ENCODE data around the gene DRC1. TPM values are rescaled to one million over a fixed set of nuclear protein-coding genes. Genes with fewer than 3 reads are reported as not detected.

Gene DRC1
- total RNA-seq, 1 donor from 2014 or later, result not detected

- TF ChIP-seq, protein P1, sequence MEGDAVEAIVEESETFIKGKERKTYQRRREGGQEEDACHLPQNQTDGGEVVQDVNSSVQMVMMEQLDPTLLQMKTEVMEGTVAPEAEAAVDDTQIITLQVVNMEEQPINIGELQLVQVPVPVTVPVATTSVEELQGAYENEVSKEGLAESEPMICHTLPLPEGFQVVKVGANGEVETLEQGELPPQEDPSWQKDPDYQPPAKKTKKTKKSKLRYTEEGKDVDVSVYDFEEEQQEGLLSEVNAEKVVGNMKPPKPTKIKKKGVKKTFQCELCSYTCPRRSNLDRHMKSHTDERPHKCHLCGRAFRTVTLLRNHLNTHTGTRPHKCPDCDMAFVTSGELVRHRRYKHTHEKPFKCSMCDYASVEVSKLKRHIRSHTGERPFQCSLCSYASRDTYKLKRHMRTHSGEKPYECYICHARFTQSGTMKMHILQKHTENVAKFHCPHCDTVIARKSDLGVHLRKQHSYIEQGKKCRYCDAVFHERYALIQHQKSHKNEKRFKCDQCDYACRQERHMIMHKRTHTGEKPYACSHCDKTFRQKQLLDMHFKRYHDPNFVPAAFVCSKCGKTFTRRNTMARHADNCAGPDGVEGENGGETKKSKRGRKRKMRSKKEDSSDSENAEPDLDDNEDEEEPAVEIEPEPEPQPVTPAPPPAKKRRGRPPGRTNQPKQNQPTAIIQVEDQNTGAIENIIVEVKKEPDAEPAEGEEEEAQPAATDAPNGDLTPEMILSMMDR (IDR thresholded peaks at IDR 0.05), result no peak
- Mint-ChIP-seq H3K9me3 (ENCODE audit: unreplicated experiment) (no peaks in the 10 kb centered on the region), H3K4me1 (ENCODE audit: unreplicated experiment) (no peaks in the 10 kb centered on the region), H3K4me3 (ENCODE audit: unreplicated experiment) (no peak overlapping the region), H3K36me3 (ENCODE audit: unreplicated experiment) (no peaks in the 10 kb centered on the region), H3K27me3 (ENCODE audit: unreplicated experiment) (peaks cover 26% of the 10 kb centered on the region), H3K27ac (ENCODE audit: unreplicated experiment) (no peak overlapping the region)
- DNase-seq (ENCODE audit: extremely low spot score, unreplicated experiment), result no peak
Measured at GRCh38 chr2:26494891-26495290, 93.2 kb downstream of the DRC1 start.

DNA sequence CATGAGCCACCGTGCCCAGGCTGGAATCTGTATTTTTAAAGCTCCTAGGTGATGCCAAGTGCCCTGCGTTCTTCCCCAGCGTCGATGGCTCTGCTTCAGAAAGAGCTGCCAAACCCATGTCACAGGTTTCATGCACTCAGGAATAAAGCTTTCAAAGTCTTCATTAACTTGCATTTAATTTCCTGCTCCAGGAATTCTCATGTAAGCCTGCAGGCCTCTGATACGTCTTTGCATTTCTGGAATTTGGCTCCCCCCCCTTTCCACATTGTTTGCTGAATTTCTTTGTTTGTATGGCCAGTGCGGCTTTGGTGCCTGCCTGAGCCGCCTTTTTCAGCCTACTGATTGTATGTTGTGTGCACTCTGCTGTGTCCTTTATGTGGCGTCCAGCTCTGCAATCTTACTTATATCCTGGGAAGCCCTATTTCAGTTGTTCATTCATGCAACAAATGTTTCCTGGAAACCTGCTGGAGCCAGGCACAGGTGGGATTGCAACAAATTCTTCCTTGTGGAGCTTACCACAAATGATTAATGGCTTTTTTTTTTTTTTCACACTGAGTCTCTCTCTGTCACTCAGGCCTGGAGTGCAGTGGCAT, 94.1 kb downstream of the DRC1 start:
- Mint-ChIP-seq H3K36me3 (ENCODE audit: unreplicated experiment) (no peaks in the 10 kb centered on the region), H3K27ac (ENCODE audit: unreplicated experiment) (no peak overlapping the region), H3K4me3 (ENCODE audit: unreplicated experiment) (no peak overlapping the region), H3K27me3 (ENCODE audit: unreplicated experiment) (peaks cover 32% of the 10 kb centered on the region), H3K4me1 (ENCODE audit: unreplicated experiment) (no peaks in the 10 kb centered on the region), H3K9me3 (ENCODE audit: unreplicated experiment) (no peaks in the 10 kb centered on the region)
- DNase-seq (ENCODE audit: extremely low spot score, unreplicated experiment), result no peak
- TF ChIP-seq, protein P1 (IDR thresholded peaks at IDR 0.05), result no peak

GRCh38 chr2:26500406-26500805, 98.7 kb downstream of the DRC1 start:
- H3K9me3 Mint-ChIP-seq (ENCODE audit: unreplicated experiment), result no peaks in the 10 kb centered on the region
- peaks cover 50% of the 10 kb centered on the region for H3K27me3 Mint-ChIP-seq (ENCODE audit: unreplicated experiment)
- no peak overlapping the region for H3K4me3 Mint-ChIP-seq (ENCODE audit: unreplicated experiment)
- no peak for DNase-seq (ENCODE audit: extremely low spot score, unreplicated experiment)
- peaks cover 2% of the 10 kb centered on the region for H3K4me1 Mint-ChIP-seq (ENCODE audit: unreplicated experiment)
- TF ChIP-seq, protein P1 (IDR thresholded peaks at IDR 0.05), result no peak
- no peak overlapping the region for H3K27ac Mint-ChIP-seq (ENCODE audit: unreplicated experiment)
- no peaks in the 10 kb centered on the region for H3K36me3 Mint-ChIP-seq (ENCODE audit: unreplicated experiment)

DNA sequence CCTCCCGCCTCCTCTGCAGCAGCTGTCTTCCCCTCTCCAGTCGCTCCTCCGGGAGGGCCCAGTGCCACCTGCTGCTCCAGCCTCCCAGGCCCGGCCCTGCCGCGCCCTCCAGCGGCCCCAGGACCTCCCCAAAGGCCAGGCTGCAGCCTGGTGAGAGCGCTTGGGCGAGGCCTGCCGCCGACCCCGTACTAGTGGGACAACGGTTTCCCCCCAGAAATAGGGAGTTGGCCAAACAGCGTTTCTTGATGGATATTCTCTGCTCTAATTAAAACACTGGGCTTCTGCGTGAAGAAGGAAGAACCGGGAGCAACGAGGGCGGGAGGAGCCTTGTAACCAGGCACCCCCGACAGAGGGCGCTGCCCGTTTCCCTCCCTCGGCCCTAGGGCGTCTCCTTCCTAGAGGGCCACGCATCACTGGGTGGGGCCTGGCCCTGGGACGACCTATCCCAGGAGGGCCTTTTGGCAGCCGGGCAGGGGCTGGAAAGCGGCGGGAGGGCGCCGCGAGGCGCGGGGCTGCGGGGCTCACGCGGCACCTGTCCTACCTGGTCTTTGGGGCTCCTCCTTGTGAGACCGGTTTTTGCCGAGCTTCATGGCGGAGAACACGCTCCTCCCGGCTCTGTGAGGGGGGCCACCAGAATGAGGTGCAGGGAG, 101.6 kb downstream of the DRC1 start:
- Mint-ChIP-seq H3K27ac (ENCODE audit: unreplicated experiment) (no peak overlapping the region), H3K27me3 (ENCODE audit: unreplicated experiment) (peaks cover 49% of the 10 kb centered on the region), H3K36me3 (ENCODE audit: unreplicated experiment) (no peaks in the 10 kb centered on the region), H3K9me3 (ENCODE audit: unreplicated experiment) (no peaks in the 10 kb centered on the region), H3K4me3 (ENCODE audit: unreplicated experiment) (no peak overlapping the region), H3K4me1 (ENCODE audit: unreplicated experiment) (peaks cover 2% of the 10 kb centered on the region)
- TF ChIP-seq, protein P1 (IDR thresholded peaks at IDR 0.05), result peak; percentile 71
- no peak for DNase-seq (ENCODE audit: extremely low spot score, unreplicated experiment)

DNA sequence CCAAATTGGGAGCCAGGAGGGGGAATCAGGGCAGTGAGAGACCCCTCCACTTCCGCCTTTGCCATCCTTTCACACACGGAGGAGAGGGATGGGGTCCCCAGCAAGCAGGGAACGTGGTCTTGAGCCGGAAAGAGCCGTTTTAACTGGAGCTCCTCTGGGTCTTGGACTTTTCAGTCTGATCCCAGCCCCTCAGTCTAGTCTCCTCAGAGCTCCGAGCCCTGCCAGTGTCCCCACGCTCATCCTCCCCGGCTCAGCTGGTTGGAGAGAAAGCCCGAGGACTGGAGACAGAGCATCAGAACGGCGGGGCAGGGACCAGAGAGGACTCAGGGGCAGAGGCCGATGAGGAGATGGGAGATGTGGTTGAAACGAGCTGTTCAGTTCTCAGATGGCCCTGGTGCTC, 102.3 kb downstream of the DRC1 start:
- TF ChIP-seq, protein P1 (IDR thresholded peaks at IDR 0.05), result no peak
- Mint-ChIP-seq H3K36me3 (ENCODE audit: unreplicated experiment) (no peaks in the 10 kb centered on the region), H3K4me1 (ENCODE audit: unreplicated experiment) (peaks cover 2% of the 10 kb centered on the region), H3K27me3 (ENCODE audit: unreplicated experiment) (peaks cover 47% of the 10 kb centered on the region), H3K4me3 (ENCODE audit: unreplicated experiment) (no peak overlapping the region), H3K27ac (ENCODE audit: unreplicated experiment) (no peak overlapping the region), H3K9me3 (ENCODE audit: unreplicated experiment) (no peaks in the 10 kb centered on the region)
- DNase-seq (ENCODE audit: extremely low spot score, unreplicated experiment), result no peak

All from osteocyte (in vitro differentiated cells).